ENCODE measurements around the gene SNRNP25.
"Not testable (repeated sequence)": the region's sequence is repeated elsewhere in the genome, so short reads cannot be mapped to it uniquely, and the experiment has no call there.

Gene SNRNP25

GRCh38 chr16:42069-42457 is 11.6 kb upstream of the SNRNP25 start:
- no peak for DNase-seq

GRCh38 chr16:42691-43090 is 10.9 kb upstream of the SNRNP25 start:
- DNase-seq = no peak

GRCh38 chr16:43294-43693 is 10.3 kb upstream of the SNRNP25 start:
- no peak for DNase-seq

- DNase-seq = no peak
Observed at GRCh38 chr16:44655-45054, 9.0 kb upstream of the SNRNP25 start.

- DNase-seq = no peak
Observed at GRCh38 chr16:45454-45853, 8.2 kb upstream of the SNRNP25 start.

- DNase-seq = not testable (repeated sequence)
Observed at GRCh38 chr16:46510-46909, 7.1 kb upstream of the SNRNP25 start.

- DNase-seq = no peak
Observed at GRCh38 chr16:47234-47633, 6.4 kb upstream of the SNRNP25 start.

GRCh38 chr16:50769-51591 is 2.6 kb upstream of the SNRNP25 start:
- no peak for DNase-seq

GRCh38 chr16:54237-54581 is 581 bp downstream of the SNRNP25 start:
- no peak for DNase-seq

GRCh38 chr16:55571-56136 is 2.0 kb downstream of the SNRNP25 start:
- DNase-seq = no peak

GRCh38 chr16:56231-56927 is 2.8 kb downstream of the SNRNP25 start:
- no peak for DNase-seq

- DNase-seq = no peak
Observed at GRCh38 chr16:57711-58110, 4.1 kb downstream of the SNRNP25 start.

- DNase-seq = no peak
Observed at GRCh38 chr16:58491-59439, 5.1 kb downstream of the SNRNP25 start.

GRCh38 chr16:59440-60059 is 5.9 kb downstream of the SNRNP25 start:
- DNase-seq = no peak

GRCh38 chr16:60166-60565 is 6.5 kb downstream of the SNRNP25 start:
- no peak for DNase-seq

- no peak for DNase-seq
Observed at GRCh38 chr16:60929-61878, 7.6 kb downstream of the SNRNP25 start.

GRCh38 chr16:61879-62281 is 8.3 kb downstream of the SNRNP25 start:
- DNase-seq = no peak

GRCh38 chr16:62283-62967 is 8.8 kb downstream of the SNRNP25 start:
- DNase-seq = no peak

- DNase-seq = no peak
Observed at GRCh38 chr16:62968-63391, 9.4 kb downstream of the SNRNP25 start.

- no peak for DNase-seq
Observed at GRCh38 chr16:63466-63865, 9.8 kb downstream of the SNRNP25 start.
